ENCODE measurements around the gene APBB1IP. TPM values are rescaled to one million over a fixed set of nuclear protein-coding genes. Genes with fewer than 3 reads are reported as not detected.
A peak's percentile ranks its signal among the peaks of the same experiment; 100 is the strongest.

APBB1IP gene
- total RNA-seq, 1 donor from 2014 or later: not detected

DNA sequence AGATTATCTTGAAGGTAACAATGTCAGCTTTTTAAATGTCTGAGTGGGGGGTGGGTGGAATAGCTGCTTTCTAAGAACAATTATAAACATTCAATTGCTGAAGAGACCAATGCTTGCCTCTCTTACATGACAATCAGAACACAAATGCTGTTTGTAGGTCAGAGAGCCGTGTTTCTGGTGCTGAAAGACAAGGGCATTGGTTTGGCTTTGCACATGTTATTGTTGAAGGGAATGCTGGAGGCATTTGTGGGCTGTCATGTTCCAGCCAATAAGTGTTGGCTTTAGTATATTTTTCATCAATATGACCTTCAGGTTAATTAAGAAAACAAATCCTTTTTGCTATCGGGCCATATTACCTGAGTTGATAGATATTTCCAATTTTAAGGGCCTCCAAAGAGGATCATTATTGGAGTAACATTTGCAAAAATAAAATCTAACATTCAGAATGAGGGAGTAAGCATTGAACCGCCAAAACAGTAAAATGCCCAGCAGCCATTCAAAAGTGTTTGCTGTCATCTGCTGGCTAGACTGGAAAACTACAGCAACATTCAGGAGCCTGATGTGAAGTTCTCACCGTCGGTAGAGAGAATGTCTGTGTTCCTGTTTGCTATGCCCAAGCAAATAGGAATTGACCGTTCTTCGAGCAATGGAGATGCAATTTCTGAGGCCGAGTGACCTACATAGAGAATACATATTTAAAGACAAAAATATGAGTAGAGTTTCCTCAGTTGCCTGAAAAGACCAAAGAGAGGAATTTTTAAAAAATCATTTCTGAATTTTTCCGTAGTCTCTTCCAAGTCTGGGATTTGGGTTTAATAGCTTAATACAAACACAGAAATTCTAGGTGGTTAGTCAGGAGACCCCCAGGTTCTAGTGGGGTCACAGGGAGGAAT, 118.9 kb downstream of the APBB1IP start:
- no peak overlapping the region for H3K4me3 ChIP-seq (ENCODE audit: low read depth, low read length)
- no peaks in the 10 kb centered on the region for H3K36me3 ChIP-seq (ENCODE audit: control insufficient read depth, insufficient read depth, low read length)
- H3K27me3 ChIP-seq (ENCODE audit: control insufficient read depth, insufficient read depth, low read length): no peaks in the 10 kb centered on the region
- TF ChIP-seq, protein P1, sequence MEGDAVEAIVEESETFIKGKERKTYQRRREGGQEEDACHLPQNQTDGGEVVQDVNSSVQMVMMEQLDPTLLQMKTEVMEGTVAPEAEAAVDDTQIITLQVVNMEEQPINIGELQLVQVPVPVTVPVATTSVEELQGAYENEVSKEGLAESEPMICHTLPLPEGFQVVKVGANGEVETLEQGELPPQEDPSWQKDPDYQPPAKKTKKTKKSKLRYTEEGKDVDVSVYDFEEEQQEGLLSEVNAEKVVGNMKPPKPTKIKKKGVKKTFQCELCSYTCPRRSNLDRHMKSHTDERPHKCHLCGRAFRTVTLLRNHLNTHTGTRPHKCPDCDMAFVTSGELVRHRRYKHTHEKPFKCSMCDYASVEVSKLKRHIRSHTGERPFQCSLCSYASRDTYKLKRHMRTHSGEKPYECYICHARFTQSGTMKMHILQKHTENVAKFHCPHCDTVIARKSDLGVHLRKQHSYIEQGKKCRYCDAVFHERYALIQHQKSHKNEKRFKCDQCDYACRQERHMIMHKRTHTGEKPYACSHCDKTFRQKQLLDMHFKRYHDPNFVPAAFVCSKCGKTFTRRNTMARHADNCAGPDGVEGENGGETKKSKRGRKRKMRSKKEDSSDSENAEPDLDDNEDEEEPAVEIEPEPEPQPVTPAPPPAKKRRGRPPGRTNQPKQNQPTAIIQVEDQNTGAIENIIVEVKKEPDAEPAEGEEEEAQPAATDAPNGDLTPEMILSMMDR (IDR thresholded peaks at IDR 0.05; ENCODE audit: insufficient read depth, low read length, severe bottlenecking): peak; percentile 84
- DNase-seq (ENCODE audit: low read depth) (peak; percentile 42), FAIRE-seq (no peak)

DNA sequence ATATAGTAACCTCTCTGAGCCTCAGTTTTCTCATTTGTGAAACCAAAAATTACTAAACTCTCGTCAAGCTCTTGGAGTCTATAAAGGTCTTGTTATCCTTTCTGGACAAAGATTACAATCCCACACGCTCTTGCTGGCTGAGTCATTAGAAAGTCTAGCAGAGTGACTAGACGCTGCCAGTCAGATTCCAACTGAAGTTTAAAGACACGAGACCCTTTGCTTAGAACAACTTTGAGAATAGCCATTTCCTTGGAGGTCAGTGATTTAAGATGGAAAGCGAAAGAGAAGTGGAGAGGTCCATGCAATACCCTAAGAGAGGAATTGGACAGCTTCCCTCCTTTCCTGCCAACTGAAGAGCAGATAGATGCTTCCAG, 119.5 kb downstream of the APBB1IP start:
- H3K36me3 ChIP-seq (ENCODE audit: control insufficient read depth, insufficient read depth, low read length): no peaks in the 10 kb centered on the region
- DNase-seq (ENCODE audit: low read depth) (no peak), FAIRE-seq (no peak)
- no peaks in the 10 kb centered on the region for H3K27me3 ChIP-seq (ENCODE audit: control insufficient read depth, insufficient read depth, low read length)
- H3K4me3 ChIP-seq (ENCODE audit: low read depth, low read length): no peak overlapping the region
- TF ChIP-seq, protein P1 (IDR thresholded peaks at IDR 0.05; ENCODE audit: insufficient read depth, low read length, severe bottlenecking): no peak

DNA sequence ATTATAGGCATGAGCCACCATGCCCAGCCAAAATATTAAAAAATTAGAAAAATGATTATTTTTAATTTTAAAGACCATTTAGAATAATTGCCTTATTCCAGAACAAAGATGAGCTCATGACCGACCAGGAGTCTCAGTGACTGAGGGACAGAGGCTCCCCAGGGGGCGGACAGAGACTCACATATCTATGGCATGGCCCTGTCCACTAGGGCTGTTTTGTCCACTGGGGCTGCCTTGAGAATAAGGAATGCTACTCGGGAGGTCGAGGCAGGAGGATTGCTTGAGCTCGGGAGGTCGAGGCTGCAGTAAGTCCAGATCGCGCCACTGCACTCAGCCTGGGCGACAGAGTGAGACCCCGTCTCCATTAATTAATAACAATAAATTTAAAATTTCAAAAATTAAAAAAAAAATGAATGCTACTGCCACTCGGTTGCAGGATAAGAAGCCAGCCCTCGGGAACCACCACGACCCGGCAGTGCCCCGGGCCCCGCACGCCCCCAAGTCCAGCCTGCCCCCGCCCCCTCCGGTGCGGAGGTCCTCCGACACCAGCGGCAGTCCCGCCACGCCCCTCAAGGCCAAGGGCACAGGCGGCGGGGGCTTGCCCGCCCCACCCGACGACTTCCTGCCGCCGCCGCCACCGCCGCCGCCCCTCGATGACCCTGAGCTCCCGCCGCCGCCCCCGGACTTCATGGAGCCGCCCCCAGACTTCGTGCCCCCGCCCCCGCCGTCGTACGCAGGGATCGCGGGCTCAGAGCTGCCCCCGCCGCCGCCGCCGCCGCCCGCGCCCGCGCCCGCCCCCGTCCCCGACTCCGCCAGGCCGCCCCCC, 128.6 kb downstream of the APBB1IP start:
- FAIRE-seq: no peak
- TF ChIP-seq, protein P1 (IDR thresholded peaks at IDR 0.05; ENCODE audit: insufficient read depth, low read length, severe bottlenecking): no peak
- peaks cover 5% of the 10 kb centered on the region for H3K27me3 ChIP-seq (ENCODE audit: control insufficient read depth, insufficient read depth, low read length)

DNA sequence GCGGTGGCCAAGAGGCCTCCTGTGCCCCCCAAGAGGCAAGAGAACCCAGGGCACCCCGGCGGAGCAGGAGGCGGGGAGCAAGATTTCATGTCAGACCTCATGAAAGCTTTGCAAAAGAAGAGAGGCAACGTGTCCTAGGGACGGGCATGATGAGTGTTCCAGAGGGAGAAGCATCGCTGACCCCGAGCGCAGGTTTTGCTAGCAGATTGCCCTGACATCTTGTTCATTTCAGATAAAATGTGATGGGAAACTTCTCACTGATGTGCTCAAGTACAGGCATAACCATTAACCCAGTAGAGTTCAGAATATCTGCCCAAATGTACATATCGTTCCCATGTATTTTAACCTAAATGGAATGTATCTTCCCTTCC, 129.2 kb downstream of the APBB1IP start:
- TF ChIP-seq, protein P1 (IDR thresholded peaks at IDR 0.05; ENCODE audit: insufficient read depth, low read length, severe bottlenecking): no peak
- no peaks in the 10 kb centered on the region for H3K36me3 ChIP-seq (ENCODE audit: control insufficient read depth, insufficient read depth, low read length)
- peaks cover 5% of the 10 kb centered on the region for H3K27me3 ChIP-seq (ENCODE audit: control insufficient read depth, insufficient read depth, low read length)
- DNase-seq (ENCODE audit: low read depth) (no peak), FAIRE-seq (no peak)
- H3K4me3 ChIP-seq (ENCODE audit: low read depth, low read length): no peak overlapping the region

More for the DNA sequence above, 128.6 kb downstream of the APBB1IP start:
- no peak for DNase-seq (ENCODE audit: low read depth)
- no peaks in the 10 kb centered on the region for H3K36me3 ChIP-seq (ENCODE audit: control insufficient read depth, insufficient read depth, low read length)
- no peak overlapping the region for H3K4me3 ChIP-seq (ENCODE audit: low read depth, low read length)

DNA sequence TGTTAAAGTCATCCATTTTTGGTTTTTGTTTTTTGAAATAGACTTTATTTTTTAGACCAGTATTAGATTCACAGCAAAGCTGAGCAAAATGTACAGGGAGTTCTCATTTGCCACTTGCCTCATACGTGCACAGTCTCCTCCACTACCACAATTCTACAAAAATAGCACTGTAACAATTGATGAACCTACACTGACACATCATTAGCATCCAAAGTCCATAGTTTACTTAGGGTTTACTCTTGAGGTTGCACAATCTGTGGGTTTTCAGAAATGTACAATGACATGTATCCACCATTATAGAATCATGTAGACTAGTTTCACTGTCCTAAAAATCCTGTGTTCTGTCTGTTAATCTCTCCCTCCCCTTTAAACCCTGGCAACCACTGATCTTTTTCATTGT, 133.5 kb downstream of the APBB1IP start:
- Histone ChIP-seq H3K36me3 (ENCODE audit: control insufficient read depth, insufficient read depth, low read length) (no peaks in the 10 kb centered on the region), H3K27me3 (ENCODE audit: control insufficient read depth, insufficient read depth, low read length) (peaks cover 3% of the 10 kb centered on the region), H3K4me3 (ENCODE audit: low read depth, low read length) (no peak overlapping the region)
- FAIRE-seq: no peak
- TF ChIP-seq, protein P1 (IDR thresholded peaks at IDR 0.05; ENCODE audit: insufficient read depth, low read length, severe bottlenecking): no peak
- peak; percentile 72 for DNase-seq (ENCODE audit: low read depth)
